ENCODE results near the gene FERMT1.

The FERMT1 gene

DNA sequence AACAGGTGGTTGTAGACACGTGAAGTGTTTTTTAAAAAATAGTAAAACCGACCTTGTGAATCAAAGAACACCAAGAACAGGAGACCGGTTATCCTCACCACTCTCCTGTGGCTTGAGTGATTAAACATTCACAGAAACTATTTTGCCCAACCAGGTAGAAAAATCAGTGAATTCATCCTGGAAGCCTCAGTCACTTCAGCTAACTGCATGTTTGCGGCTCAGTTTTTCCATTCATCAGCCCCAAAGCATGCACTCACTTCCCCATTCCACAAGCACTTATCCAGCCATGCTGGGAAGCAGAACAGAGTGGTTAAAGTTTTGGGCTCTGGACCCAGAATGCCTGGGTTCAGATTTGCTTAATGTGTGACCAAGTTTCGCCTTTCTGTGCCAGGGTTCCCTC, 71.3 kb downstream of the FERMT1 start:
- TF ChIP-seq, protein P1, sequence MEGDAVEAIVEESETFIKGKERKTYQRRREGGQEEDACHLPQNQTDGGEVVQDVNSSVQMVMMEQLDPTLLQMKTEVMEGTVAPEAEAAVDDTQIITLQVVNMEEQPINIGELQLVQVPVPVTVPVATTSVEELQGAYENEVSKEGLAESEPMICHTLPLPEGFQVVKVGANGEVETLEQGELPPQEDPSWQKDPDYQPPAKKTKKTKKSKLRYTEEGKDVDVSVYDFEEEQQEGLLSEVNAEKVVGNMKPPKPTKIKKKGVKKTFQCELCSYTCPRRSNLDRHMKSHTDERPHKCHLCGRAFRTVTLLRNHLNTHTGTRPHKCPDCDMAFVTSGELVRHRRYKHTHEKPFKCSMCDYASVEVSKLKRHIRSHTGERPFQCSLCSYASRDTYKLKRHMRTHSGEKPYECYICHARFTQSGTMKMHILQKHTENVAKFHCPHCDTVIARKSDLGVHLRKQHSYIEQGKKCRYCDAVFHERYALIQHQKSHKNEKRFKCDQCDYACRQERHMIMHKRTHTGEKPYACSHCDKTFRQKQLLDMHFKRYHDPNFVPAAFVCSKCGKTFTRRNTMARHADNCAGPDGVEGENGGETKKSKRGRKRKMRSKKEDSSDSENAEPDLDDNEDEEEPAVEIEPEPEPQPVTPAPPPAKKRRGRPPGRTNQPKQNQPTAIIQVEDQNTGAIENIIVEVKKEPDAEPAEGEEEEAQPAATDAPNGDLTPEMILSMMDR (IDR thresholded peaks at IDR 0.05; ENCODE audit: low read depth, low read length), result no peak
- no peaks in the 10 kb centered on the region for H3K27me3 ChIP-seq (ENCODE audit: insufficient read depth, low read depth, severe bottlenecking)
- H3K27ac ChIP-seq, result no peak overlapping the region
- no peaks in the 10 kb centered on the region for H3K9me3 ChIP-seq (ENCODE audit: severe bottlenecking)
- peak overlapping the region; percentile 32 for H3K4me3 ChIP-seq (ENCODE audit: low read depth, low read length)
- no peaks in the 10 kb centered on the region for H3K36me3 ChIP-seq
- no peak for DNase-seq

DNA sequence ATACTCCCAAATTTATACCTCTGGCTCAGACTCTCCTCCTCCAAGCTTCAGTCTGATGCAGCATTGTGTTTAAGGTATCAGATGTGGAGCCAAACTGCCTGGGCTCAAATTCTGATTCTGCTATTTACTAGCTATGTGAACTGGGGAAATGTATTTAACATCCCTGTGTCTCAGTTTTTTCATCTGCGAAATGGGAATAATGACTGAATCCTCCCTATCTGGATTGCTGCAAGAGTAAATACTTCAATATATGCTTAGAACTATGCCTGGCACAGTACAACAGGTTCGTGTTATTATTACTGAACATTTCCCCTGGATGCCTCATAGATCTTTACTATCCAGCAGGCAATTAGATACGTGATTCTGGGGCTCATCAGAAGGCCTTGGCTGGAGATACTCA, 74.4 kb downstream of the FERMT1 start:
- no peaks in the 10 kb centered on the region for H3K27me3 ChIP-seq (ENCODE audit: insufficient read depth, low read depth, severe bottlenecking)
- TF ChIP-seq, protein P1 (IDR thresholded peaks at IDR 0.05; ENCODE audit: low read depth, low read length), result no peak
- DNase-seq, result no peak
- H3K27ac ChIP-seq, result no peak overlapping the region
- H3K4me3 ChIP-seq (ENCODE audit: low read depth, low read length), result no peak overlapping the region
- H3K36me3 ChIP-seq, result no peaks in the 10 kb centered on the region
- no peaks in the 10 kb centered on the region for H3K9me3 ChIP-seq (ENCODE audit: severe bottlenecking)

DNA sequence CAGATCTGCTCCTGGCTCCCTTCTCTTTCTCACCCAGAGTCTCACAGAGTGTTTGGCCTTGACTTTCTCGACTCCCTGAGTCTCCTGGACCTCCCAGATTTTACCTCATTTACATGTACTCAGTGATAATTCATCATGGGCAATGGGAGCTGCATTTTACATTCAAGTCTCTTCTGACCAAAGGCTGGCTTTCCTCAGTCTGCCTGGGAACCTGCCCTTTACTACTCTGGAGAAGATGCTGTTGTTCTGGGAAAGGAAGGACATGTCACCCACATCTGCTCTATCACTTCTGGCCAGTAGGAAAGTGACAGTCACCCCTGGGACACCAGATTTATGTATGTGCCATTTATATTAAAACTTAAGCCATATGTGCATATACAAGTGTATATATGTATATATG, 76.4 kb downstream of the FERMT1 start:
- TF ChIP-seq, protein P1 (IDR thresholded peaks at IDR 0.05; ENCODE audit: low read depth, low read length), result no peak

DNA sequence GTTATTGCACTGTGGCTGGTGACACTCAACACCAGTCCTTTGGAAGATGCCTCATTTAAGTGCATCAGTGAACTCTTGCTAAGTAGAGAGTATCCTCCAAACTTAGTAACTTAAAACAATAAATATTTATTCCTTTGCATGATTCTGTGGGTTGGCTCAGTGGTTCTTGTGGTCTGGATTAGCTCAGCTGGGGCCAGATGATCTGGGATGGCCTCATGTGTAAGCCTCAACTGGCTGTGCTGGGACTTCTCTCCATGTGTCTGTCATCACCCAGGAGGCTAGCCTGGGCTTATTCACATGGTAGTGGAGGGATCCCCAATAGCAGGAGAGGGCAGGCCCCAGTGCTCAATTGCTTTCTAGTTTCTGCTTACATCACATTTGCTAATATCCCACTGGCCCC, 77.3 kb downstream of the FERMT1 start:
- no peak for DNase-seq
- no peak overlapping the region for H3K27ac ChIP-seq
- H3K36me3 ChIP-seq, result peaks cover 13% of the 10 kb centered on the region
- TF ChIP-seq, protein P1 (IDR thresholded peaks at IDR 0.05; ENCODE audit: low read depth, low read length), result no peak
- no peaks in the 10 kb centered on the region for H3K27me3 ChIP-seq (ENCODE audit: insufficient read depth, low read depth, severe bottlenecking)
- no peak overlapping the region for H3K4me3 ChIP-seq (ENCODE audit: low read depth, low read length)
- no peaks in the 10 kb centered on the region for H3K9me3 ChIP-seq (ENCODE audit: severe bottlenecking)

More for the DNA sequence above, 76.4 kb downstream of the FERMT1 start:
- H3K4me3 ChIP-seq (ENCODE audit: low read depth, low read length), result no peak overlapping the region
- no peak overlapping the region for H3K27ac ChIP-seq
- H3K9me3 ChIP-seq (ENCODE audit: severe bottlenecking), result no peaks in the 10 kb centered on the region
- peaks cover 4% of the 10 kb centered on the region; the same call in 1 of the 2 replicates for H3K36me3 ChIP-seq
- H3K27me3 ChIP-seq (ENCODE audit: insufficient read depth, low read depth, severe bottlenecking), result no peaks in the 10 kb centered on the region
- DNase-seq, result no peak

DNA sequence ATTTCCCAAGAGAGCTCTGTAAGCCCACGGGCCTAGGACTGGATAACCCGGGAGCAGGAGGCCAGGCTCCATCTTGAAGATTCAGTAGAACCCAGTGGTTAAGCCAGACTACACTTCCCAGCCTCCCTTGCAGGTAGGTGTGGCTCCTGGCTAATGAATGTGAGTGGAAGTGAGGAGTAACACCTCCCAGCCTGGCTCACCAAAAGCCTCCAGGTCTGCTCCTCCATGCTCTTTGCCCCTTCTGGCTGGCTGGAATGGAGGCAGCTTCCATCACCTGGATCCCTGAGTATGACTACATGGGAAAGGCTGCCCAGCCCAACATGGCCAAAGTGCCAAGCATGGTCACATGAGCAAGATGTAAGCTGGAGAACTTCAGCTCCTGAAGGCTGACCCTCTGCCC, 78.7 kb downstream of the FERMT1 start:
- Histone ChIP-seq H3K9me3 (ENCODE audit: severe bottlenecking) (no peaks in the 10 kb centered on the region), H3K27me3 (ENCODE audit: insufficient read depth, low read depth, severe bottlenecking) (no peaks in the 10 kb centered on the region), H3K36me3 (peaks cover 18% of the 10 kb centered on the region), H3K27ac (no peak overlapping the region), H3K4me3 (ENCODE audit: low read depth, low read length) (no peak overlapping the region)
- TF ChIP-seq, protein P1 (IDR thresholded peaks at IDR 0.05; ENCODE audit: low read depth, low read length), result no peak
- no peak for DNase-seq

- Histone ChIP-seq H3K9me3 (ENCODE audit: severe bottlenecking) (no peaks in the 10 kb centered on the region), H3K27me3 (ENCODE audit: insufficient read depth, low read depth, severe bottlenecking) (no peaks in the 10 kb centered on the region), H3K27ac (no peak overlapping the region), H3K36me3 (peaks cover 26% of the 10 kb centered on the region), H3K4me3 (ENCODE audit: low read depth, low read length) (no peak overlapping the region)
- DNase-seq, result no peak
- TF ChIP-seq, protein P1 (IDR thresholded peaks at IDR 0.05; ENCODE audit: low read depth, low read length), result no peak
These were observed 81.0 kb downstream of the FERMT1 start for GRCh38 chr20:6041808-6042265.

Data from WERI-Rb-1 (cell line).